Measurements from ENCODE around the gene RBM3.
A peak's percentile ranks its signal among the peaks of the same experiment; 100 is the strongest.

RBM3 gene

GRCh38 chrX:48591255-48591791 is 17.0 kb downstream of the RBM3 start:
- H3K27ac ChIP-seq: peak overlapping the region; percentile 47

GRCh38 chrX:48592971-48593370 is 18.7 kb downstream of the RBM3 start:
- no peak overlapping the region for H3K27ac ChIP-seq
- TF ChIP-seq CTCF (IDR thresholded peaks at IDR 0.05): no peak

More at GRCh38 chrX:48591255-48591791, 17.0 kb downstream of the RBM3 start:
- TF ChIP-seq CTCF (IDR thresholded peaks at IDR 0.05) (no peak), ZFX (IDR thresholded peaks at IDR 0.05; ENCODE audit: borderline replicate concordance) (no peak)

- H3K27ac ChIP-seq: no peak overlapping the region
- no peak for TF ChIP-seq ZFX (IDR thresholded peaks at IDR 0.05; ENCODE audit: borderline replicate concordance)
- no peak for TF ChIP-seq CTCF (IDR thresholded peaks at IDR 0.05)
Measured at GRCh38 chrX:48595929-48596328, 21.6 kb downstream of the RBM3 start.

GRCh38 chrX:48597353-48598264 is 23.3 kb downstream of the RBM3 start, which contains the start of gene WDR13:
WDR13 (plus strand) TSS chrX:48597492; CDS start chrX:48597997, 505 bp downstream.
- TF ChIP-seq ZFX (IDR thresholded peaks at IDR 0.05; ENCODE audit: borderline replicate concordance) (no peak), CTCF (IDR thresholded peaks at IDR 0.05) (no peak)
- peak within 1 kb of the TSS; percentile 93 for H3K27ac ChIP-seq

- TF ChIP-seq ZFX (IDR thresholded peaks at IDR 0.05; ENCODE audit: borderline replicate concordance): no peak
- peak overlapping the region; percentile 93 for H3K27ac ChIP-seq
Measured at GRCh38 chrX:48598614-48599013, 24.3 kb downstream of the RBM3 start.

- TF ChIP-seq CTCF (IDR thresholded peaks at IDR 0.05) (no peak), ZFX (IDR thresholded peaks at IDR 0.05; ENCODE audit: borderline replicate concordance) (no peak)
- H3K27ac ChIP-seq: no peak overlapping the region
Measured at GRCh38 chrX:48599341-48599740, 25.1 kb downstream of the RBM3 start.

- H3K27ac ChIP-seq: no peak overlapping the region
- TF ChIP-seq CTCF (IDR thresholded peaks at IDR 0.05): no peak
- TF ChIP-seq ZFX (IDR thresholded peaks at IDR 0.05; ENCODE audit: borderline replicate concordance): no peak
Measured at GRCh38 chrX:48600226-48600625, 25.9 kb downstream of the RBM3 start.

Data from 22Rv1 (cell line).